NCI-H345 (cell line): ENCODE data around the gene COMMD1.
"Not testable (repeated sequence)": the region's sequence is repeated elsewhere in the genome, so short reads cannot be mapped to it uniquely, and the experiment has no call there.

Experiments
- DNase-seq: peaks from one replicate; lab custom pipeline; 2025; lab: John Stamatoyannopoulos, UW

COMMD1 gene

GRCh38 chr2:61966087-61966727 is 60.7 kb downstream of the COMMD1 start:
- no peak for DNase-seq

GRCh38 chr2:61967262-61967661 is 61.8 kb downstream of the COMMD1 start:
- no peak for DNase-seq

- DNase-seq: no peak
Observed at GRCh38 chr2:61969376-61969775, 63.9 kb downstream of the COMMD1 start.

GRCh38 chr2:61970807-61971556 is 65.5 kb downstream of the COMMD1 start:
- no peak for DNase-seq

- peak; percentile 14 for DNase-seq
Observed at GRCh38 chr2:61978522-61978921, 73.0 kb downstream of the COMMD1 start.

- DNase-seq: no peak
Observed at GRCh38 chr2:61980758-61981157, 75.3 kb downstream of the COMMD1 start.

GRCh38 chr2:61984682-61985081 is 79.2 kb downstream of the COMMD1 start:
- DNase-seq: no peak

GRCh38 chr2:61988462-61989366 is 83.2 kb downstream of the COMMD1 start:
- no peak for DNase-seq

- peak; percentile 8 for DNase-seq
Observed at GRCh38 chr2:61993422-61994024, 88.0 kb downstream of the COMMD1 start.

- no peak for DNase-seq
Observed at GRCh38 chr2:61994531-61994930, 89.1 kb downstream of the COMMD1 start.

GRCh38 chr2:61995065-61995464 is 89.6 kb downstream of the COMMD1 start:
- no peak for DNase-seq

- no peak for DNase-seq
Observed at GRCh38 chr2:61995515-61995914, 90.0 kb downstream of the COMMD1 start.

- DNase-seq: no peak
Observed at GRCh38 chr2:61998426-61998825, 93.0 kb downstream of the COMMD1 start.

GRCh38 chr2:62000538-62000937 is 95.1 kb downstream of the COMMD1 start:
- DNase-seq: no peak

GRCh38 chr2:62001431-62001830 is 96.0 kb downstream of the COMMD1 start:
- no peak for DNase-seq

- not testable (repeated sequence) for DNase-seq
Observed at GRCh38 chr2:62004428-62004827, 99.0 kb downstream of the COMMD1 start.

- DNase-seq: no peak
Observed at GRCh38 chr2:62007555-62007954, 102.1 kb downstream of the COMMD1 start.

GRCh38 chr2:62010632-62011256 is 105.3 kb downstream of the COMMD1 start:
- DNase-seq: no peak

- DNase-seq: no peak
Observed at GRCh38 chr2:62013641-62014040, 108.2 kb downstream of the COMMD1 start.

GRCh38 chr2:62014102-62014501 is 108.6 kb downstream of the COMMD1 start:
- DNase-seq: no peak

- no peak for DNase-seq
Observed at GRCh38 chr2:62016957-62017356, 111.5 kb downstream of the COMMD1 start.

GRCh38 chr2:62029910-62030309 is 124.4 kb downstream of the COMMD1 start:
- DNase-seq: no peak
